GM12878 (cell line): ENCODE results near the gene COA3. TPM values are rescaled to one million over a fixed set of nuclear protein-coding genes. Genes with fewer than 3 reads are reported as not detected.

ENCODE experiments used
- ATAC-seq: fragments of 200-7000 bp; cut with Tn5 transposase; 3 replicates; pipeline ENCODE4 v1.9.1; 2020; ENCODE audit warnings: mild to moderate bottlenecking, moderate library complexity
- BruUV-seq: library from RNA; stranded (reverse); fragments of 400-500 nt; replicated peaks from 2 replicates; lab custom pipeline; 2021; lab: Mats Ljungman, UMichigan
- CTCF ChIA-PET: fragments of 300-600 bp; sonication (Branson Sonifier 250); formaldehyde crosslinking; extraction: SDS; loops from one replicate; lab custom pipeline; 2021; ENCODE audit warnings: inconsistent platforms; lab: Yijun Ruan, JAX
- POLR2A ChIA-PET: fragments of 350-600 bp; formaldehyde crosslinking; extraction: SDS; loops from one replicate; lab custom pipeline; 2021; ENCODE audit warnings: inconsistent platforms; lab: Charles Lee
- RAD21 ChIA-PET: fragments of 300-600 bp; sonication (Branson Sonifier 250); formaldehyde crosslinking; loops from one replicate; lab custom pipeline; 2023; ENCODE audit warnings: antibody characterized with exemption; ENCODE audit not compliant: unreplicated experiment; lab: Charles Lee
- SMC1A ChIA-PET: fragments of 300-600 bp; sonication (Branson Sonifier 250); formaldehyde crosslinking; loops from one replicate; lab custom pipeline; 2023; ENCODE audit not compliant: unreplicated experiment, uncharacterized antibody; lab: Charles Lee
- DNase-seq: peaks from one replicate; pipeline ENCODE4 v3.0.0-alpha.2; 2011; ENCODE audit warnings: low read depth, low spot score
- FAIRE-seq: peaks from 3 replicates; lab custom pipeline; 2011; peaks lifted over from hg19 to GRCh38; lab: Jason Lieb, UNC
- H2AFZ ChIP-seq: 2 replicates; pipeline ENCODE4 v1.6.0; 2011; ENCODE audit warnings: low read depth, low read length, control low read depth; ENCODE audit not compliant: control insufficient read depth
- H3K27ac ChIP-seq: 2 replicates; pipeline ENCODE4 v1.5.1; 2011; ENCODE audit warnings: control low read depth; ENCODE audit not compliant: control insufficient read depth, insufficient read depth
- H3K27me3 ChIP-seq, 2 experiments: replicated peaks in 1 of 2; 2 replicates each; pipeline versions ENCODE4 v1.6.0 to v1.6.1; 2011; ENCODE audit warnings: low read length in 1 of 2; ENCODE audit not compliant: control insufficient read depth in 2 of 2, insufficient read depth in 2 of 2
- H3K36me3 ChIP-seq, 2 experiments: 2 replicates each; pipeline ENCODE4 v1.5.1; 2011; ENCODE audit warnings: low read length in 1 of 2; ENCODE audit not compliant: control insufficient read depth in 2 of 2, insufficient read depth in 2 of 2
- H3K4me1 ChIP-seq: 2 replicates; pipeline ENCODE4 v1.6.1; 2011; ENCODE audit warnings: mild to moderate bottlenecking, low read length, moderate library complexity, mixed read lengths; ENCODE audit not compliant: control insufficient read depth, insufficient read depth
- H3K4me2 ChIP-seq: 2 replicates; pipeline ENCODE4 v1.6.0; 2011; ENCODE audit warnings: control low read depth; ENCODE audit not compliant: control insufficient read depth, insufficient read depth
- H3K4me3 ChIP-seq: fragments of 200-600 bp; sonication (generic); 2 replicates; pipeline ENCODE4 v1.5.1; 2016
- H3K79me2 ChIP-seq: 2 replicates; pipeline ENCODE4 v1.6.0; 2011; ENCODE audit warnings: low read length; ENCODE audit not compliant: control insufficient read depth, insufficient read depth
- H3K9ac ChIP-seq: 2 replicates; pipeline ENCODE4 v1.8.0; 2011; ENCODE audit warnings: low read length, control low read depth, mixed read lengths; ENCODE audit not compliant: control insufficient read depth, insufficient read depth
- H3K9me3 ChIP-seq: replicated peaks from 3 replicates; pipeline ENCODE4 v1.5.1; 2011; ENCODE audit warnings: mild to moderate bottlenecking, low read length; ENCODE audit not compliant: control insufficient read depth, insufficient read depth
- H4K20me1 ChIP-seq: 2 replicates; pipeline ENCODE4 v1.6.0; 2011; ENCODE audit not compliant: control insufficient read depth, insufficient read depth
- ASH2L ChIP-seq: fragments of 300-600, 200-600 bp; sonication (generic); IDR thresholded peaks from 2 replicates; pipeline ENCODE4 v1.6.1; 2017; ENCODE audit warnings: low read depth, mild to moderate bottlenecking, borderline replicate concordance
- CTCF ChIP-seq, 3 experiments: IDR thresholded peaks in 2 of 3; conservative IDR thresholded peaks in 1 of 3; 2 replicates each; pipeline ENCODE4 v1.5.1; 2011; ENCODE audit warnings: low read depth in 3 of 3, low read length in 3 of 3, mild to moderate bottlenecking in 3 of 3, control low read depth in 2 of 3, moderate library complexity in 2 of 3, inconsistent platforms in 1 of 3, mixed read lengths in 1 of 3; ENCODE audit not compliant: control insufficient read depth in 2 of 3, insufficient read depth in 1 of 3; ENCODE audit errors: extremely low read depth in 1 of 3
- EED ChIP-seq: sonication (generic); IDR thresholded peaks from 2 replicates; pipeline ENCODE4 v1.6.1; 2016; ENCODE audit warnings: antibody characterized with exemption, low read depth
- IKZF1 ChIP-seq: fragments of 450-650 bp; conservative IDR thresholded peaks from 2 replicates; pipeline ENCODE4 v1.6.1; 2017; ENCODE audit warnings: antibody characterized with exemption, mild to moderate bottlenecking
- MLLT1 ChIP-seq: fragments of 450-650 bp; IDR thresholded peaks from 2 replicates; pipeline ENCODE4 v1.6.1; 2016; ENCODE audit warnings: mild to moderate bottlenecking
- MYC ChIP-seq: IDR thresholded peaks from 2 replicates; pipeline ENCODE4 v1.6.1; 2011; ENCODE audit warnings: mild to moderate bottlenecking, low read length, moderate library complexity, inconsistent platforms; ENCODE audit not compliant: insufficient read depth, insufficient replicate concordance, insufficient read length, severe bottlenecking
- NR2F1 ChIP-seq: fragments of 450-650 bp; conservative IDR thresholded peaks from 2 replicates; pipeline ENCODE4 v1.6.1; 2017; ENCODE audit warnings: mild to moderate bottlenecking
- SIX5 ChIP-seq: IDR thresholded peaks from 2 replicates; pipeline ENCODE4 v1.6.1; 2011; ENCODE audit warnings: mild to moderate bottlenecking, low read depth, low read length, moderate library complexity; ENCODE audit not compliant: severe bottlenecking
- SP1 ChIP-seq: IDR thresholded peaks from one replicate; pipeline ENCODE4 v1.6.1; 2011; ENCODE audit warnings: low read depth, low read length
- TCF12 ChIP-seq: IDR thresholded peaks from 2 replicates; pipeline ENCODE4 v1.6.1; 2011; ENCODE audit warnings: low read depth, mild to moderate bottlenecking, low read length
- YY1 ChIP-seq: IDR thresholded peaks from 2 replicates; pipeline ENCODE4 v1.6.1; 2011; ENCODE audit warnings: low read depth, mild to moderate bottlenecking, low read length
- ZNF592 ChIP-seq: fragments of 450-650 bp; IDR thresholded peaks from 2 replicates; pipeline ENCODE4 v1.6.1; 2017; ENCODE audit warnings: mild to moderate bottlenecking, moderate library complexity
- WGBS: methylation state at CpG from one replicate; pipeline ENCODE4 v1.1.6; 2016; ENCODE audit warnings: low lambda C conversion rate; ENCODE audit not compliant: insufficient replicate concordance, insufficient coverage; ENCODE audit errors: missing lambda C conversion rate; 5-methylcytosine and 5-hydroxymethylcytosine counted together
- in situ Hi-C: fragments of 300-500 bp; cut with MboI; formaldehyde crosslinking; loops from 9 replicates; pipeline ENCODE4 v1.14.3; 2018; ENCODE audit warnings: mixed read lengths
- intact Hi-C: fragments of 100-400 bp; cut with micrococcal nuclease; formaldehyde crosslinking; loops from one replicate; pipeline ENCODE4 v1.14.2; 2022; ENCODE audit not compliant: unreplicated experiment
- polyA plus RNA-seq, 11 experiments: library from polyadenylated mRNA; depleted of rRNA in 4 of 11; unstranded in 6 of 11; stranded (reverse) in 5 of 11; fragments of >200 nt; fragmentation: Nextera tagmentation in 4 of 11; fragmentation: Illumina TruSeq in 1 of 11; extraction: Ambion mirVana in 4 of 11; extraction: Trizol in 1 of 11; gene quantifications; 1 replicate in 1 of 11; 2 replicates in 10 of 11; pipeline versions ENCODE4 v1.2.1 to v1.2.3, GENCODE V29; 2011 to 2016; ENCODE audit warnings: inconsistent platforms in 2 of 11, missing spikeins in 2 of 11, low read depth in 1 of 11
- total RNA-seq, 4 experiments: library from RNA; depleted of rRNA in 3 of 4; stranded (reverse); fragments of >200 nt in 3 of 4; fragmentation: Illumina TruSeq in 1 of 4; extraction: Trizol in 1 of 4; gene quantifications; 2 replicates each; pipeline versions ENCODE4 v1.2.1 to v1.2.3, GENCODE V29; 2013 to 2021
- TF ChIP-seq, protein P1 (sequence below): fragments of 450-650 bp; IDR thresholded peaks from 2 replicates; pipeline ENCODE4 v1.6.1; 2017; ENCODE audit warnings: borderline replicate concordance

The COA3 gene
- total and polyA plus RNA-seq, 10 of the 15 experiments (the other 5 are each of a cell fraction or from before 2014, with no cell fraction given) = 45.2 to 161 (median 64.6) TPM

- 97% methylated on average over 3 of the region's 3 CpGs for WGBS
- ATAC-seq = no peak
- H3K36me3 ChIP-seq = peaks cover 0 to 16% of the 10 kb centered on the region in 2 experiments; a peak in 3 of 4 replicates
- no peak overlapping the region for H2AFZ ChIP-seq
- RAD21 ChIA-PET = no interaction called here
- in situ Hi-C loops (no loop called here), intact Hi-C loops (no loop called here)
- H3K9ac ChIP-seq = no peak overlapping the region
- BruUV-seq = no TSS peak
- H3K27me3 ChIP-seq = no peaks in the 10 kb centered on the region
- no peaks in the 10 kb centered on the region for H4K20me1 ChIP-seq
- H3K4me1 ChIP-seq = no peaks in the 10 kb centered on the region
- no peaks in the 10 kb centered on the region for H3K9me3 ChIP-seq
- SMC1A ChIA-PET = no interaction called here
- POLR2A ChIA-PET = no interaction called here
- no peak for DNase-seq
- no peak for FAIRE-seq
- H3K4me3 ChIP-seq = no peak overlapping the region
- CTCF ChIA-PET = interaction anchor here (2.3 to 2.4 kb wide), 2 partner anchors 11 to 15 kb away, joined by 9 to 17 read pairs; partner anchors contain the start of gene BECN1
- TF ChIP-seq YY1 (no peak), NR2F1 (no peak), SP1 (no peak), SIX5 (no peak), IKZF1 (no peak), ZNF592 (no peak), CTCF (IDR thresholded peaks at IDR 0.05 in 2 of 3, conservative IDR thresholded peaks at IDR 0.05 in 1 of 3; ENCODE audit: control insufficient read depth in 2 of 3, extremely low read depth in 1 of 3, insufficient read depth in 1 of 3, low read depth in 3 of 3, low read length in 3 of 3) (no peak), ASH2L (no peak), MYC (no peak), EED (no peak), MLLT1 (no peak), TCF12 (no peak)
- TF ChIP-seq, protein P1, sequence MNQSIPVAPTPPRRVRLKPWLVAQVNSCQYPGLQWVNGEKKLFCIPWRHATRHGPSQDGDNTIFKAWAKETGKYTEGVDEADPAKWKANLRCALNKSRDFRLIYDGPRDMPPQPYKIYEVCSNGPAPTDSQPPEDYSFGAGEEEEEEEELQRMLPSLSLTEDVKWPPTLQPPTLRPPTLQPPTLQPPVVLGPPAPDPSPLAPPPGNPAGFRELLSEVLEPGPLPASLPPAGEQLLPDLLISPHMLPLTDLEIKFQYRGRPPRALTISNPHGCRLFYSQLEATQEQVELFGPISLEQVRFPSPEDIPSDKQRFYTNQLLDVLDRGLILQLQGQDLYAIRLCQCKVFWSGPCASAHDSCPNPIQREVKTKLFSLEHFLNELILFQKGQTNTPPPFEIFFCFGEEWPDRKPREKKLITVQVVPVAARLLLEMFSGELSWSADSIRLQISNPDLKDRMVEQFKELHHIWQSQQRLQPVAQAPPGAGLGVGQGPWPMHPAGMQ = no peak
- H3K27ac ChIP-seq = no peak overlapping the region
- no peak overlapping the region for H3K4me2 ChIP-seq
- H3K79me2 ChIP-seq = no peaks in the 10 kb centered on the region
These were observed 10.7 kb upstream of the COA3 start for GRCh38 chr17:42809250-42809649.
